ENCODE measurements around the gene NLRC4. TPM values are rescaled to one million over a fixed set of nuclear protein-coding genes. Genes with fewer than 3 reads are reported as not detected.

The NLRC4 gene
- total RNA-seq, 4 donors from 2014 or later: 2.8 to 8.9 (median 6.7) TPM

DNA sequence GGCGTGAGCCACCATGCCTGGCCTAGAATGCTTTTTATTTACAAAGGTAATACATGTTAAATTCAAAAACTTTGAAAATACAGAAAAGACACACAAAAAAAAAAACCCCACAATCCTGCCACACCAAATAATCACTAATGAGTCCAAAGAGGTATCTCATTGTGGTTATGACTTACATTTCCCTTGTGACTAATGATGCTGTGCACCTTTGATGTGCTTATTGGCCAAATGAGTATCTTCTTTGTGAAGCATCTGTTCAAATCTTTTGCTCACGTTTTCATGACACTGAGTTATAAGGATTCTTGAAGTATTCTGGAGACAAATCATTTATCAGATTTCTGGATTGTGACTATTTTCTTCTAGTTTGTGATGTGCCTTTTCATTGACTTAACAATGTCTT is 6.4 kb upstream of the NLRC4 start:
- DNase-seq (ENCODE audit: low spot score) (no peak), ATAC-seq (ENCODE audit: low FRiP score) (no peak)
- TF ChIP-seq, protein P1, sequence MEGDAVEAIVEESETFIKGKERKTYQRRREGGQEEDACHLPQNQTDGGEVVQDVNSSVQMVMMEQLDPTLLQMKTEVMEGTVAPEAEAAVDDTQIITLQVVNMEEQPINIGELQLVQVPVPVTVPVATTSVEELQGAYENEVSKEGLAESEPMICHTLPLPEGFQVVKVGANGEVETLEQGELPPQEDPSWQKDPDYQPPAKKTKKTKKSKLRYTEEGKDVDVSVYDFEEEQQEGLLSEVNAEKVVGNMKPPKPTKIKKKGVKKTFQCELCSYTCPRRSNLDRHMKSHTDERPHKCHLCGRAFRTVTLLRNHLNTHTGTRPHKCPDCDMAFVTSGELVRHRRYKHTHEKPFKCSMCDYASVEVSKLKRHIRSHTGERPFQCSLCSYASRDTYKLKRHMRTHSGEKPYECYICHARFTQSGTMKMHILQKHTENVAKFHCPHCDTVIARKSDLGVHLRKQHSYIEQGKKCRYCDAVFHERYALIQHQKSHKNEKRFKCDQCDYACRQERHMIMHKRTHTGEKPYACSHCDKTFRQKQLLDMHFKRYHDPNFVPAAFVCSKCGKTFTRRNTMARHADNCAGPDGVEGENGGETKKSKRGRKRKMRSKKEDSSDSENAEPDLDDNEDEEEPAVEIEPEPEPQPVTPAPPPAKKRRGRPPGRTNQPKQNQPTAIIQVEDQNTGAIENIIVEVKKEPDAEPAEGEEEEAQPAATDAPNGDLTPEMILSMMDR (IDR thresholded peaks at IDR 0.05): no peak

DNA sequence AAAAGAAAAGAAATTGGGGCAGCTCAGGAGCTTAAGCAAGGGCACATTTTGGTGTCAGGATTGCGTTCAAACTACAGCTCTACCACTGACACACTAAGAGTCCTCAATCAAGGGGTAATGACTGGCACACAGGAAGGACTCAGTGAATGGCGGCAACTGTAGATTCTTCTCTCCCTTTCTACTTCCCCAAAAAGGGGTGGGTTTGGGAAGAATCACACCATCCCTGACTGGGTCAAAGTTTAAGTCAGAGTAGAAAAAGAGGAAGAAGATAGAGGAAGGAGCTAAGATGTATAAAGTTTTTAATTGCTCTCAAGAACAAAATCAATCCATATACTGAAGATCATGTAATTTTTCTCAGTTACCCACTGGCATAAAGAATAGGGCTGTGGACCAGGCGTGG is 2.6 kb downstream of the NLRC4 start:
- DNase-seq (ENCODE audit: low spot score) (no peak), ATAC-seq (ENCODE audit: low FRiP score) (no peak)
- TF ChIP-seq, protein P1 (IDR thresholded peaks at IDR 0.05): no peak

DNA sequence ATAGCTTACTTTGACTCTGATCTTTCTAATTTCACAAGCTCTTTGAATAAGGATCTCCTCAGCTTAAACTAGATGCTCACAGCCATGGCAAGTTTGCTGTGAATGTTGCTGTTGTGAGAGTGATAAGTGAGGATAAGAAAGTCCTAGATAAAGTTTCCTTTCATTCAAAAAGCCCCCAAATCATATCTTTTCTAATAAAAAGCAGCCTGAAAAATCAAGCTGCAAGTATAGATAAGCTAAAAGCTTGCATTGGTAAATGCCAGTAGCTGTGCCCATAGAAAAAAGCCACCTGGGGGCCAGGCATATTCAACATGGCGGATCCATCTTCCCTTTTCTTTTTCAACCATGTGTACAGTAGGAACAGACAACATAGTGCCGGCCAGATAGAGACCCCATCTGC is 4.3 kb downstream of the NLRC4 start:
- TF ChIP-seq, protein P1 (IDR thresholded peaks at IDR 0.05): no peak
- ATAC-seq (ENCODE audit: low FRiP score) (no peak), DNase-seq (ENCODE audit: low spot score) (no peak)

DNA sequence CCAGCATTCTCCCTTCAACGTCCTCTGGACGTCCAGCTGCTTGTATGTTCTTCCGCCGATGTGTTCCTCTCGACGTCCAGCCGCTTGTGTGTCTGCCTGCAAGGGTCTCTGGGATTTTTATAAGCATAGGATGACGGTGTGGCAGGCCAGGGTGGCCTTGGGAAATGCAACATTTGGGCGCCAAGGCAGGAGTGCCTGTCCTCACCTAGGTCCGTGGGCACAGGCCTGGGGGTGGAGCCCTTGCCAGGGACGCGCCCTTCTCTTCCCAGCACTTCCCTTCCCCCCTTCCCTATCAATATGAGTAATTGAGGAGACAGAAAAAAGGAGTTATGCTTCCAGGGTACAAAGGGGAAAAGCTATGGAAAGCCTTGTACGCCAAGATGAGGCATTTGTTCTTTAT is 6.4 kb downstream of the NLRC4 start:
- ATAC-seq (ENCODE audit: low FRiP score) (no peak), DNase-seq (ENCODE audit: low spot score) (no peak)
- TF ChIP-seq, protein P1 (IDR thresholded peaks at IDR 0.05): no peak

DNA sequence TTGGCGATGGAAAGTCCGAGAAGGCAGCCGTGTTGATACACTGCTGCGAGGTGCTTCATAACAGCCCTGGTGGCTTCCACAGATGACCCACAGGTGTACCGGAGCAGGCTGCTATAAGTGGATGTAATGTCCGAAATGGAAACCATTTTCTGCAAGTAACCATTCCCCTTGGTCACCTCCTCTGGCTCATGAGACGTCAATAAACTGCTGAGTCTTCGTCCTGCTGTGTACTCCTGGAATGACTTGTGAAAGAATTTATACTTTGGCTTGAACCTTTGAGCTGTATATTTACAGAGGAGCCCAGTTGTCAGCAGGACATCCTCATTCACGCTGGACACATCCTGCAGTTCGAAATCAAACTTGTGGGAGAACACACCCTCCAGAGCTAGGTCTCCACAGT is 14.4 kb downstream of the NLRC4 start:
- no peak for ATAC-seq (ENCODE audit: low FRiP score)
- no peak for DNase-seq (ENCODE audit: low spot score)

DNA sequence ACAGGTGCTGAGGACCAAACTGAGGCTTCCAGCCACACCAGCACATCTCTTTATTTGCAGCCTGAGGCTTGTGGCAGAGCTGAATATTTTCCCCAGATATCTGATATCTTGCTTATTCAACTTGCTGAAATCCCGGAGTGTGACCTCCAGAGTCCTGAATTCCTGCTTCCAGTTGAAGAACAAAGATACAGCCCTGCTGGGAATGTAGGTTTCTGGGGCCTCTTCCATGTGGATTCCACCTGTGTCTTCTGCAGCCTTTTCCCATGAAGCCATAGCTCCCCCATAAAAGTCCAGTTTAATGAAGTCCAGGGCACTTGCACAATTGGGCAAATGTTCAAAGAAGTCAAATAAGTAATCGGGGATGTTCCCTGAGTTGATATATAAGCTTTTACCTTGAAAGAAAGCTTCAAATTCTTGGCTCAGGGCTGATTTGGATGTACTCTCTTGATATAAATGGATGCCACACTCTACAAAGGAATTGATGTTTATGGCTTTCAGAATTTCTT is 14.9 kb downstream of the NLRC4 start:
- TF ChIP-seq, protein P1 (IDR thresholded peaks at IDR 0.05): no peak
- ATAC-seq (ENCODE audit: low FRiP score) (no peak), DNase-seq (ENCODE audit: low spot score) (no peak)

More for the DNA sequence above, 14.4 kb downstream of the NLRC4 start:
- TF ChIP-seq, protein P1 (IDR thresholded peaks at IDR 0.05): no peak

DNA sequence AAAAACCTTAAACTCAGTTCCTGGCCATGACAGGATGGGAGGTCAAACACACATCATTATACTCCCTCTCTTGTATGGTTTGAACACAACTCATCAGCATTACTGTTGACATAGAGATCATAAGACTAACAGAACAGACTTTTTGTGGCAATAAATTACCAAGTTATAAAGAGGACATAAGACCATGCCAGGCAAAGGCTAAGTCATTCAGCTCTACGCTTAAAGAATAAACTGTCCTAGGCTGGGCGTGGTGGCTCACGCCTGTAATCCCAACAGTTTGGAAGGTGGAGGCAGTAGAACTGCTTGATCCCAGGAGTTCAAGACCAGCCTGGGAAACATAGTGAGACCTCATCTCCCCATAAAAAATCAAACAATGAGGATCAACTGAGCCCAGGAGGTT is 16.4 kb downstream of the NLRC4 start:
- TF ChIP-seq, protein P1 (IDR thresholded peaks at IDR 0.05): no peak
- no peak for ATAC-seq (ENCODE audit: low FRiP score)

More for the DNA sequence above, 16.4 kb downstream of the NLRC4 start:
- no peak for DNase-seq (ENCODE audit: low spot score)
